K562 (cell line): Measurements from ENCODE around the gene TTC4. TPM values are rescaled to one million over a fixed set of nuclear protein-coding genes. Genes with fewer than 3 reads are reported as not detected.

Experiments used
- ATAC-seq: fragments of 200-7000 bp; cut with Tn5 transposase; 3 replicates; pipeline ENCODE4 v1.9.1; 2020; ENCODE audit warnings: moderate library complexity
- BruUV-seq: library from RNA; stranded (reverse); fragments of 400-500 nt; replicated peaks from 2 replicates; lab custom pipeline; 2021; lab: Mats Ljungman, UMichigan
- CTCF ChIA-PET: fragments of 300-600 bp; formaldehyde crosslinking; extraction: SDS; loops from one replicate; lab custom pipeline; 2021; ENCODE audit warnings: low intra/inter-chr PET ratio; lab: Yijun Ruan, JAX
- POLR2A ChIA-PET: fragments of 300-600, 350-650 bp; sonication (Branson Sonifier 250); formaldehyde crosslinking; extraction: SDS; loops from one replicate; lab custom pipeline; 2021; ENCODE audit warnings: antibody characterized with exemption, inconsistent platforms; lab: Yijun Ruan, JAX
- DNase-seq, 4 experiments: peaks; one replicate each; pipeline versions ENCODE4 v3.0.0 to v3.0.0-alpha.2; 2011 to 2018; ENCODE audit warnings: low spot score in 3 of 4, mixed read lengths in 3 of 4; ENCODE audit errors: extremely low read depth in 1 of 4
- FAIRE-seq: peaks from 2 replicates; lab custom pipeline; 2011; peaks lifted over from hg19 to GRCh38; lab: Jason Lieb, UNC
- H2AFZ ChIP-seq: 2 replicates; pipeline ENCODE4 v1.6.0; 2011; ENCODE audit warnings: low read depth, low read length, control low read depth, inconsistent platforms
- H3K27ac ChIP-seq: fragments of 200-600 bp; 3 replicates; pipeline ENCODE4 v1.8.0; 2011; ENCODE audit warnings: low read depth, mild to moderate bottlenecking, control low read depth, inconsistent platforms, low read length, moderate library complexity, mixed read lengths; ENCODE audit errors: extremely low read depth
- H3K27me3 ChIP-seq, 2 experiments: fragments of 300-600 bp in 1 of 2; 2 replicates in 1 of 2; 3 replicates in 1 of 2; pipeline versions ENCODE4 v1.6.0 to v1.8.0; 2011; ENCODE audit warnings: inconsistent platforms in 2 of 2, low read length in 2 of 2, mild to moderate bottlenecking in 1 of 2, mixed read lengths in 1 of 2, moderate library complexity in 1 of 2; ENCODE audit not compliant: control insufficient read depth in 2 of 2, insufficient read depth in 2 of 2
- H3K36me3 ChIP-seq: fragments of 300-600 bp; 3 replicates; pipeline ENCODE4 v1.8.0; 2011; ENCODE audit warnings: mild to moderate bottlenecking, low read length, inconsistent platforms; ENCODE audit not compliant: control insufficient read depth, insufficient read depth
- H3K4me1 ChIP-seq, 2 experiments: fragments of 200-600 bp in 1 of 2; replicated peaks in 1 of 2; 2 replicates in 1 of 2; 3 replicates in 1 of 2; pipeline versions ENCODE4 v1.5.1 to v1.8.0; 2011; ENCODE audit warnings: inconsistent platforms in 2 of 2, low read length in 2 of 2, mild to moderate bottlenecking in 1 of 2, mixed read lengths in 1 of 2, moderate library complexity in 1 of 2; ENCODE audit not compliant: control insufficient read depth in 2 of 2, insufficient read depth in 2 of 2
- H3K4me2 ChIP-seq: 2 replicates; pipeline ENCODE4 v1.6.1; 2011; ENCODE audit warnings: low read length, control low read depth, inconsistent platforms, mixed read lengths; ENCODE audit not compliant: insufficient read depth
- H3K4me3 ChIP-seq: fragments of 200-600 bp; sonication (generic), shearing (Covaris generic); 2 replicates; pipeline ENCODE4 v1.5.1; 2016; ENCODE audit warnings: control low read depth, inconsistent platforms
- H3K79me2 ChIP-seq: fragments of 200-600 bp; 3 replicates; pipeline ENCODE4 v1.8.0; 2011; ENCODE audit warnings: low read length, inconsistent platforms; ENCODE audit not compliant: control insufficient read depth, insufficient read depth
- H3K9ac ChIP-seq, 2 experiments: 2 replicates each; pipeline versions ENCODE4 v1.6.0 to v1.6.1; 2011; ENCODE audit warnings: low read depth in 2 of 2, low read length in 2 of 2, control low read depth in 1 of 2, inconsistent platforms in 1 of 2, mild to moderate bottlenecking in 1 of 2, mixed read lengths in 1 of 2; ENCODE audit not compliant: insufficient read depth in 1 of 2
- H3K9me1 ChIP-seq: one replicate; pipeline ENCODE4 v1.6.0; 2011; ENCODE audit warnings: inconsistent platforms, mild to moderate bottlenecking, low read length, moderate library complexity; ENCODE audit not compliant: control insufficient read depth, insufficient read depth
- H3K9me3 ChIP-seq: replicated peaks from 2 replicates; pipeline ENCODE4 v1.5.1; 2011; ENCODE audit warnings: low read depth, low read length, inconsistent platforms; ENCODE audit not compliant: control insufficient read depth, insufficient read depth
- H4K20me1 ChIP-seq: replicated peaks from 2 replicates; pipeline ENCODE4 v1.6.1; 2011; ENCODE audit warnings: low read length, inconsistent platforms, mixed read lengths; ENCODE audit not compliant: control insufficient read depth, insufficient read depth
- CEBPB ChIP-seq: fragments of 450-650 bp; IDR thresholded peaks from 2 replicates; pipeline ENCODE4 v1.6.1; 2016; ENCODE audit warnings: missing genetic modification characterization, missing compliant biosample characterization
- ESRRA ChIP-seq: fragments of 450-650 bp; IDR thresholded peaks from 2 replicates; pipeline ENCODE4 v1.6.1; 2014; ENCODE audit warnings: low read depth, mild to moderate bottlenecking, moderate library complexity, borderline replicate concordance
- ETV6 ChIP-seq, 3 experiments: fragments of 150-350 bp in 1 of 3; sonication (generic) in 1 of 3; formaldehyde crosslinking in 1 of 3; IDR thresholded peaks; 2 replicates each; pipeline versions ENCODE4 v1.6.1 to v1.8.0; 2014 to 2022; ENCODE audit warnings: borderline replicate concordance in 2 of 3, low read depth in 2 of 3, antibody characterized with exemption in 1 of 3, low read length in 1 of 3, mild to moderate bottlenecking in 1 of 3, missing genetic modification reagents in 1 of 3
- HDGF ChIP-seq: fragments of 450-650 bp; IDR thresholded peaks from 2 replicates; pipeline ENCODE4 v1.6.1; 2016
- MLLT1 ChIP-seq, 2 experiments: fragments of 450-650 bp; IDR thresholded peaks; 2 replicates each; pipeline ENCODE4 v1.6.1; 2016
- PATZ1 ChIP-seq: fragments of 250-450 bp; sonication (Bioruptor Pico); IDR thresholded peaks from 2 replicates; pipeline ENCODE4 v1.5.0; 2020; ENCODE audit warnings: mild to moderate bottlenecking, borderline replicate concordance
- PHF21A ChIP-seq: fragments of 450-650 bp; IDR thresholded peaks from 2 replicates; pipeline ENCODE4 v1.6.1; 2017; ENCODE audit warnings: low read depth, borderline replicate concordance
- PHF8 ChIP-seq: fragments of 200-600 bp; sonication (generic); IDR thresholded peaks from 2 replicates; pipeline ENCODE4 v1.6.1; 2012; ENCODE audit warnings: mixed run types, mild to moderate bottlenecking, inconsistent platforms, low read length, moderate library complexity, borderline replicate concordance
- RNF2 ChIP-seq: sonication (generic); IDR thresholded peaks from 2 replicates; pipeline ENCODE4 v1.6.1; 2016
- SIX5 ChIP-seq, 2 experiments: IDR thresholded peaks; 2 replicates each; pipeline ENCODE4 v1.6.1; 2011; ENCODE audit warnings: low read length in 2 of 2, borderline replicate concordance in 1 of 2, low read depth in 1 of 2, mild to moderate bottlenecking in 1 of 2, moderate library complexity in 1 of 2; ENCODE audit not compliant: insufficient read depth in 1 of 2
- WGBS: fragments of 100-300 bp; shearing (Covaris generic); methylation state at CpG from one replicate; pipeline ENCODE4 v1.1.6; 2016; ENCODE audit warnings: low coverage, mixed read lengths; ENCODE audit not compliant: insufficient coverage; ENCODE audit errors: missing lambda C conversion rate; 5-methylcytosine and 5-hydroxymethylcytosine counted together
- in situ Hi-C: fragments of 300-500 bp; cut with MboI; formaldehyde crosslinking; loops from 4 replicates; pipeline ENCODE4 v1.15.0; 2018; ENCODE audit warnings: inconsistent platforms, mixed read lengths
- intact Hi-C: fragments of 100-400 bp; cut with micrococcal nuclease; formaldehyde crosslinking; loops from 2 replicates; pipeline ENCODE4 v1.14.2; 2022
- polyA plus RNA-seq, 8 experiments: library from polyadenylated mRNA; depleted of rRNA in 4 of 8; stranded (reverse) in 5 of 8; unstranded in 3 of 8; fragments of >200 nt; fragmentation: Nextera tagmentation in 2 of 8; fragmentation: Illumina TruSeq in 1 of 8; extraction: Ambion mirVana in 2 of 8; extraction: Trizol in 1 of 8; gene quantifications; 2 replicates each; pipeline versions ENCODE4 v1.2.1 to v1.2.3, GENCODE V29; 2011 to 2014; ENCODE audit warnings: inconsistent platforms in 1 of 8, missing spikeins in 1 of 8
- total RNA-seq, 7 experiments: library from RNA; depleted of rRNA in 6 of 7; stranded (reverse); fragments of >200 nt in 6 of 7; fragmentation: Illumina TruSeq in 2 of 7; extraction: Trizol in 2 of 7; gene quantifications; 2 replicates each; pipeline versions ENCODE4 v1.2.1 to v1.2.3, GENCODE V29; 2011 to 2021; ENCODE audit warnings: low replicate concordance in 1 of 7

The TTC4 gene
- total and polyA plus RNA-seq, 9 of the 15 experiments (the other 6 are each of a cell fraction or from before 2014, with no cell fraction given), result 36.3 to 111 (median 54.1) TPM

DNA sequence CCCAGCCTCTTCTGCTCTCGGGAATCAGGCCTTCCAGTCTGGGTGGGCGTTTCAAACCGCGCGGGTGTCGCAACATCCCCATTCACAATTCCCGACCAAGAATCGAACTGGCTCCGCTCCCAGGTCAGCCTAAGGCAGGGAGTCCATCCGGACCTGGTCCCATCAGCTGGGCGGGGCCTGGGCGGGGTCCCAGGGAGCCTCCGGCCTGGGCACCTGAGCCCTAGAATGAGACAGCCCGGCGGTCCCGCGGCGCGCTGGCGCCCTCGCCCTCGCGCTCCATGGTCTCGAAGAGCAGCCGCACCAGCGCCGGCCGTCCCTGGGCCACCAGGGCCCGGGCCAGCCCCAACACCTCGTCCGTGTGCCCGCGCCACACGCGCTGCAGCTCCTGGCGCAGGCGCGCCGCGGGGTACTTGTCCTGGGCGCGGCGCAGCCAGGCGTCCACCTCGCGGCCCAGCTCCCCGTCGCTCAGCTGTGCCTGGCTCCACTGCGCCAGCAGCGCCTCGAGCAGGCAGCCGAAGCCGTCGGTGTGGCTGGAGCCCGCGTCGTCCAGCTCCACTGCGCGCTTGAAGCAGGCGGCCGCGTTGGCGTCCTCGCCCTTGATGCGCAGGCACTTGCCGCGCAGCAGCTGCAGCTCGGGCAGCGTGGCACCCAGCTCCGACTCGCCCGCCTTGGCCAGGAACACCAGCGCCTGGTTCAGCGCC is 65.5 kb downstream of the TTC4 start:
- H3K27me3 ChIP-seq, result peaks cover 32 to 33% of the 10 kb centered on the region in 2 experiments
- H3K79me2 ChIP-seq, result no peaks in the 10 kb centered on the region
- intact Hi-C loops (no loop called here), in situ Hi-C loops (no loop called here)
- WGBS, result 35% methylated on average over 60 of the region's 74 CpGs
- TF ChIP-seq CEBPB (tag) (peak; percentile 62), HDGF (no peak), PHF8 (no peak)
- no peak for DNase-seq
- no peak overlapping the region for H3K9ac ChIP-seq
- BruUV-seq, result no TSS peak
- no peak overlapping the region for H3K4me2 ChIP-seq
- CTCF ChIA-PET, result no interaction called here
- no peak overlapping the region for H2AFZ ChIP-seq
- H3K27ac ChIP-seq, result no peak overlapping the region
- ATAC-seq, result no peak
- POLR2A ChIA-PET, result interaction anchor here (2.4 kb wide), 1 partner anchor 16 kb away, joined by 9 read pairs; no protein-coding TSS in a partner anchor
- FAIRE-seq, result no peak
- no peak overlapping the region for H3K4me3 ChIP-seq
- no peaks in the 10 kb centered on the region for H3K36me3 ChIP-seq
- H4K20me1 ChIP-seq, result no peaks in the 10 kb centered on the region
- H3K9me1 ChIP-seq, result no peaks in the 10 kb centered on the region
- peaks cover 0 to 9% of the 10 kb centered on the region in 2 experiments; a peak in 3 of 5 replicates for H3K4me1 ChIP-seq
- no peaks in the 10 kb centered on the region for H3K9me3 ChIP-seq

- Histone ChIP-seq H3K27me3 (peaks cover 31 to 39% of the 10 kb centered on the region in 2 experiments), H3K4me3 (no peak overlapping the region), H3K27ac (no peak overlapping the region), H3K9me3 (no peaks in the 10 kb centered on the region), H3K9ac (no peak overlapping the region), H3K4me2 (no peak overlapping the region), H3K36me3 (no peaks in the 10 kb centered on the region), H3K9me1 (no peaks in the 10 kb centered on the region), H4K20me1 (no peaks in the 10 kb centered on the region), H2AFZ (no peak overlapping the region), H3K79me2 (no peaks in the 10 kb centered on the region), H3K4me1 (peaks cover 0 to 9% of the 10 kb centered on the region in 2 experiments; a peak in 3 of 5 replicates)
- ATAC-seq (no peak), FAIRE-seq (no peak), DNase-seq (no peak)
- in situ Hi-C loops, result no loop called here
- POLR2A ChIA-PET, result interaction anchor here (2.4 kb wide), 1 partner anchor 17 kb away, joined by 9 read pairs; no protein-coding TSS in a partner anchor
- intact Hi-C loops, result no loop called here
- TF ChIP-seq PHF21A (no peak), ETV6 (IDR thresholded peaks at IDR 0.05; ENCODE audit: borderline replicate concordance in 1 of 2, low read depth in 2 of 2, low read length in 1 of 2) (no peak), ETV6 (CRISPR knock-in tag; IDR thresholded peaks at IDR 0.05; ENCODE audit: borderline replicate concordance) (no peak), SIX5 (IDR thresholded peaks at IDR 0.05; ENCODE audit: borderline replicate concordance in 1 of 2, insufficient read depth in 1 of 2, low read depth in 1 of 2, low read length in 2 of 2) (no peak), MLLT1 (IDR thresholded peaks at IDR 0.05) (no peak), PHF8 (no peak), ESRRA (no peak), RNF2 (no peak), PATZ1 (CRISPR knock-in tag) (no peak)
- CTCF ChIA-PET, result no interaction called here
- BruUV-seq, result no TSS peak
- 0% methylated on average over 6 of the region's 6 CpGs for WGBS
Measured at GRCh38 chr1:54782156-54782555, 66.5 kb downstream of the TTC4 start.
